HFFc6 (cell line): ENCODE results near the gene KCTD10. TPM values are rescaled to one million over a fixed set of nuclear protein-coding genes. Genes with fewer than 3 reads are reported as not detected.

Source experiments
- DNase-seq: peaks from one replicate; pipeline ENCODE4 v3.0.0-alpha.2; 2018
- H3K27ac Mint-ChIP-seq: 2 replicates; pipeline ENCODE4 v1.8.0; 2020; ENCODE audit warnings: mild to moderate bottlenecking, mixed read lengths
- H3K27me3 Mint-ChIP-seq: 2 replicates; pipeline ENCODE4 v1.8.0; 2021; ENCODE audit warnings: mild to moderate bottlenecking, moderate library complexity, mixed read lengths; ENCODE audit not compliant: insufficient read depth
- H3K36me3 Mint-ChIP-seq: 2 replicates; pipeline ENCODE4 v1.8.0; 2021; ENCODE audit warnings: low read depth, mixed read lengths
- H3K4me1 Mint-ChIP-seq: 2 replicates; pipeline ENCODE4 v1.8.0; 2020; ENCODE audit warnings: low read depth, mixed read lengths
- H3K4me3 Mint-ChIP-seq: 2 replicates; pipeline ENCODE4 v1.8.0; 2020; ENCODE audit warnings: mild to moderate bottlenecking, moderate library complexity, mixed read lengths
- H3K9me3 Mint-ChIP-seq: 2 replicates; pipeline ENCODE4 v1.8.0; 2020; ENCODE audit warnings: mild to moderate bottlenecking, mixed read lengths
- CTCF ChIP-seq: fragments of 200-600 bp; sonication (generic); IDR thresholded peaks from 2 replicates; pipeline ENCODE4 v1.5.0; 2021; ENCODE audit warnings: antibody characterized with exemption, mild to moderate bottlenecking
- total RNA-seq, 6 experiments: library from RNA; stranded (reverse); fragmentation: NEBNext Ultra II Directional; extraction: Animal tissue kit (Norgen Biotek cat#: 25700); gene quantifications; 2 replicates in 1 of 6; 3 replicates in 5 of 6; pipeline ENCODE4 v1.2.3, GENCODE V29; 2021

Gene KCTD10
- total RNA-seq, 6 experiments from 2014 or later: 127 to 145 (median 134) TPM

- Mint-ChIP-seq H3K36me3 (peaks cover 42% of the 10 kb centered on the region), H3K4me1 (peaks cover 49% of the 10 kb centered on the region)
These were observed 29.6 kb downstream of the KCTD10 start for GRCh38 chr12:109447482-109447881.

GRCh38 chr12:109446869-109447268, 30.2 kb downstream of the KCTD10 start:
- H3K4me1 Mint-ChIP-seq: peaks cover 49% of the 10 kb centered on the region
- no peak for DNase-seq

More at GRCh38 chr12:109447482-109447881, 29.6 kb downstream of the KCTD10 start:
- Mint-ChIP-seq H3K4me3 (no peak overlapping the region), H3K27me3 (peaks cover 2% of the 10 kb centered on the region; the same call in 1 of the 2 replicates), H3K27ac (no peak overlapping the region), H3K9me3 (no peaks in the 10 kb centered on the region)
- no peak for TF ChIP-seq CTCF
- no peak for DNase-seq

GRCh38 chr12:109445191-109445609, 31.9 kb downstream of the KCTD10 start:
- no peak for TF ChIP-seq CTCF
- H3K9me3 Mint-ChIP-seq: no peaks in the 10 kb centered on the region
- peak overlapping the region; percentile 94 for H3K27ac Mint-ChIP-seq
- H3K27me3 Mint-ChIP-seq: peaks cover 2% of the 10 kb centered on the region; the same call in 1 of the 2 replicates
- peak; percentile 86 for DNase-seq
- H3K4me3 Mint-ChIP-seq: peak overlapping the region; percentile 44; the same call in 1 of the 2 replicates
- peaks cover 29% of the 10 kb centered on the region for H3K36me3 Mint-ChIP-seq
- peaks cover 50% of the 10 kb centered on the region for H3K4me1 Mint-ChIP-seq

More at GRCh38 chr12:109446869-109447268, 30.2 kb downstream of the KCTD10 start:
- Mint-ChIP-seq H3K9me3 (no peaks in the 10 kb centered on the region), H3K4me3 (no peak overlapping the region), H3K36me3 (peaks cover 37% of the 10 kb centered on the region), H3K27ac (peak overlapping the region; percentile 29; the same call in 1 of the 2 replicates), H3K27me3 (peaks cover 2% of the 10 kb centered on the region; the same call in 1 of the 2 replicates)
- no peak for TF ChIP-seq CTCF

GRCh38 chr12:109444259-109444658, 32.8 kb downstream of the KCTD10 start:
- Mint-ChIP-seq H3K4me1 (peaks cover 42% of the 10 kb centered on the region), H3K9me3 (no peaks in the 10 kb centered on the region), H3K27ac (peak overlapping the region; percentile 94), H3K36me3 (peaks cover 23% of the 10 kb centered on the region), H3K4me3 (peak overlapping the region; percentile 23; the same call in 1 of the 2 replicates), H3K27me3 (peaks cover 2% of the 10 kb centered on the region; the same call in 1 of the 2 replicates)
- TF ChIP-seq CTCF: no peak
- no peak for DNase-seq

- no peak for TF ChIP-seq CTCF
- Mint-ChIP-seq H3K27me3 (peaks cover 2% of the 10 kb centered on the region; the same call in 1 of the 2 replicates), H3K36me3 (peaks cover 23% of the 10 kb centered on the region), H3K4me3 (no peak overlapping the region), H3K9me3 (no peaks in the 10 kb centered on the region), H3K4me1 (peaks cover 37% of the 10 kb centered on the region), H3K27ac (peak overlapping the region; percentile 94)
- DNase-seq: no peak
These were observed 33.3 kb downstream of the KCTD10 start for GRCh38 chr12:109443794-109444193.
